HS-5 (cell line): ENCODE results near the gene HBA1.
"Not testable (repeated sequence)": the region's sequence is repeated elsewhere in the genome, so short reads cannot be mapped to it uniquely, and the experiment has no call there.

ENCODE experiments used
- DNase-seq: peaks from one replicate; pipeline ENCODE4 v3.0.0-alpha.2; 2012; ENCODE audit warnings: low read depth

The HBA1 gene

DNA sequence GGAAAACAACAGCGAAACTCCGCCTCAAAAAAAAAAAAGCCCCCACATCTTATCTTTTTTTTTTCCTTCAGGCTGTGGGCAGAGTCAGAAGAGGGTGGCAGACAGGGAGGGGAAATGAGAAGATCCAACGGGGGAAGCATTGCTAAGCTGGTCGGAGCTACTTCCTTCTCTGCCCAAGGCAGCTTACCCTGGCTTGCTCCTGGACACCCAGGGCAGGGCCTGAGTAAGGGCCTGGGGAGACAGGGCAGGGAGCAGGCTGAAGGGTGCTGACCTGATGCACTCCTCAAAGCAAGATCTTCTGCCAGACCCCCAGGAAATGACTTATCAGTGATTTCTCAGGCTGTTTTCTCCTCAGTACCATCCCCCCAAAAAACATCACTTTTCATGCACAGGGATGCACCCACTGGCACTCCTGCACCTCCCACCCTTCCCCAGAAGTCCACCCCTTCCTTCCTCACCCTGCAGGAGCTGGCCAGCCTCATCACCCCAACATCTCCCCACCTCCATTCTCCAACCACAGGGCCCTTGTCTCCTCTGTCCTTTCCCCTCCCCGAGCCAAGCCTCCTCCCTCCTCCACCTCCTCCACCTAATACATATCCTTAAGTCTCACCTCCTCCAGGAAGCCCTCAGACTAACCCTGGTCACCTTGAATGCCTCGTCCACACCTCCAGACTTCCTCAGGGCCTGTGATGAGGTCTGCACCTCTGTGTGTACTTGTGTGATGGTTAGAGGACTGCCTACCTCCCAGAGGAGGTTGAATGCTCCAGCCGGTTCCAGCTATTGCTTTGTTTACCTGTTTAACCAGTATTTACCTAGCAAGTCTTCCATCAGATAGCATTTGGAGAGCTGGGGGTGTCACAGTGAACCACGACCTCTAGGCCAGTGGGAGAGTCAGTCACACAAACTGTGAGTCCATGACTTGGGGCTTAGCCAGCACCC, 1.2 kb upstream of the HBA1 start:
- DNase-seq: no peak

GRCh38 chr16:176006-176405, 474 bp upstream of the HBA1 start:
- not testable (repeated sequence) for DNase-seq

DNA sequence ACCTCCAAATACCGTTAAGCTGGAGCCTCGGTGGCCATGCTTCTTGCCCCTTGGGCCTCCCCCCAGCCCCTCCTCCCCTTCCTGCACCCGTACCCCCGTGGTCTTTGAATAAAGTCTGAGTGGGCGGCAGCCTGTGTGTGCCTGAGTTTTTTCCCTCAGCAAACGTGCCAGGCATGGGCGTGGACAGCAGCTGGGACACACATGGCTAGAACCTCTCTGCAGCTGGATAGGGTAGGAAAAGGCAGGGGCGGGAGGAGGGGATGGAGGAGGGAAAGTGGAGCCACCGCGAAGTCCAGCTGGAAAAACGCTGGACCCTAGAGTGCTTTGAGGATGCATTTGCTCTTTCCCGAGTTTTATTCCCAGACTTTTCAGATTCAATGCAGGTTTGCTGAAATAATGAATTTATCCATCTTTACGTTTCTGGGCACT, 928 bp downstream of the HBA1 start:
- DNase-seq: no peak

DNA sequence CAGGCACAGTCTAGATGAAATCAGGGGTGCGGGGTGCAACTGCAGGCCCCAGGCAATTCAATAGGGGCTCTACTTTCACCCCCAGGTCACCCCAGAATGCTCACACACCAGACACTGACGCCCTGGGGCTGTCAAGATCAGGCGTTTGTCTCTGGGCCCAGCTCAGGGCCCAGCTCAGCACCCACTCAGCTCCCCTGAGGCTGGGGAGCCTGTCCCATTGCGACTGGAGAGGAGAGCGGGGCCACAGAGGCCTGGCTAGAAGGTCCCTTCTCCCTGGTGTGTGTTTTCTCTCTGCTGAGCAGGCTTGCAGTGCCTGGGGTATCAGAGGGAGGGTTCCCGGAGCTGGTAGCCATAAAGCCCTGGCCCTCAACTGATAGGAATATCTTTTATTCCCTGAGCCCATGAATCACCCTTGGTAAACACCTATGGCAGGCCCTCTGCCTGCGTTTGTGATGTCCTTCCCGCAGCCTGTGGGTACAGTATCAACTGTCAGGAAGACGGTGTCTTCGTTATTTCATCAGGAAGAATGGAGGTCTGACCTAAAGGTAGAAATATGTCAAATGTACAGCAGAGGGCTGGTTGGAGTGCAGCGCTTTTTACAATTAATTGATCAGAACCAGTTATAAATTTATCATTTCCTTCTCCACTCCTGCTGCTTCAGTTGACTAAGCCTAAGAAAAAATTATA, 1.6 kb downstream of the HBA1 start:
- no peak for DNase-seq

DNA sequence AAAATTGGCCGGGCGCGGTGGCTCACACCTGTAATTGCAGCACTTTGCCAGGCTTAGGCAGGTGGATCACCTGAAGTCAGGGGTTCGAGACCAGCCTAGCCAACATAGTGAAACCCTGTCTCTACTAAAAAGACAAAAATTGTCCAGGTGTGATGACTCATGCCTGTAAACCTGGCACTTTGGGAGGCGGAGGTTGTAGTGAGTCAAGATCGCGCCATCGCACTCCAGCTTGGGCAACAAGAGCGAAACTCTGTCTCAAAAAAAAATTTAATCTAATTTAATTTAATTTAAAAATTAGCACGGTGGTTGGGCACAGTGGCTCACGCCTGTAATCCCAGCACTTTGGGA, 2.2 kb downstream of the HBA1 start:
- no peak for DNase-seq

DNA sequence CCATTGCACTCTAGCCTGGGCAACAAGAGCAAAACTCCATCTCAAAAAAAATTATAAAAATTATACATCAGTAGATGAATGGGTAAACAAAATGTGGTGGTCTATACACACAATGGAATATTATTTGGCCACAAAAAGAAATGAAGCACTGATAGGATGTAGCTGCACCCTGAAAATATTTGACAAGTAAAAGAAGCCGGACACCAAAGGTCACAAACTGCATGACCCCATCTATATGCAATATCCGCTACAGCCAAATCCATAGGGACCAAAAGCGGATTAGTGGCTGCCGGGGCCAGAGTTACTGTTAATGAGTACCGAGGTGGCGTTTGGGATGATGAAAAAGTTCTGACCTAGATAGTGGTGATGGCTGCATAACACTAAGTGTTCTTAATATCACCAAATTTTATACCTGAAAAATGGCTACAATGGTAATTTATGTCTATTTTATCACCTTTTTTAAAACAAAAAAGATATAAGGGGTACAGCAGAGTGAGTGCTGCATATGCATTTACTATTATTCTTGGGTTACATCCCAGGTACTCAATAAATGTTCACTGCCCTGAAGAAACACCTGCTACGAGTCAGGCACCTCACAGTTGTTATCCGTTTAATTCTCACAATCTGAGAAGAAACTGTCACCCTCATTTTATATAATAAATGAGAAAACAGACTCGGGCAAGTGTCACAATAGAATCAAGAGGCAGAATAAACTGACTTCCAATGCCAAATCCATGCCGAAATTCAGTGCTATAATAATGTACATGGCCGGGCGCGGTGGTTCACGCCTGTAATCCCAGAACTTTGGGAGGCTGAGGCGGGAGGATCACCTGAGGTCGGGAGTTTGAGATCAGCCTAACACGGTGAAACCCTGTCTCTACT, 3.0 kb downstream of the HBA1 start:
- DNase-seq: no peak

DNA sequence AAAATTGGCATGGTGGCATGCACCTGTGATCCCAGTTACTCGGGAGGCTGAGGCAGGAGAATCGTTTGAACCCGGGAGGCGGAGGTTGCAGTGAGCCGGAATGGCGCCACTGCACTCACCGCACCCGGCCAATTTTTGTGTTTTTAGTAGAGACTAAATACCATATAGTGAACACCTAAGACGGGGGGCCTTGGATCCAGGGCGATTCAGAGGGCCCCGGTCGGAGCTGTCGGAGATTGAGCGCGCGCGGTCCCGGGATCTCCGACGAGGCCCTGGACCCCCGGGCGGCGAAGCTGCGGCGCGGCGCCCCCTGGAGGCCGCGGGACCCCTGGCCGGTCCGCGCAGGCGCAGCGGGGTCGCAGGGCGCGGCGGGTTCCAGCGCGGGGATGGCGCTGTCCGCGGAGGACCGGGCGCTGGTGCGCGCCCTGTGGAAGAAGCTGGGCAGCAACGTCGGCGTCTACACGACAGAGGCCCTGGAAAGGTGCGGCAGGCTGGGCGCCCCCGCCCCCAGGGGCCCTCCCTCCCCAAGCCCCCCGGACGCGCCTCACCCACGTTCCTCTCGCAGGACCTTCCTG, 3.7 kb downstream of the HBA1 start, which contains the start of gene HBQ1:
TSS of gene HBQ1 (plus strand) at position 359 of the 575 bp plus-strand sequence. CDS start at position 387, 28 bp downstream.
- DNase-seq: no peak

DNA sequence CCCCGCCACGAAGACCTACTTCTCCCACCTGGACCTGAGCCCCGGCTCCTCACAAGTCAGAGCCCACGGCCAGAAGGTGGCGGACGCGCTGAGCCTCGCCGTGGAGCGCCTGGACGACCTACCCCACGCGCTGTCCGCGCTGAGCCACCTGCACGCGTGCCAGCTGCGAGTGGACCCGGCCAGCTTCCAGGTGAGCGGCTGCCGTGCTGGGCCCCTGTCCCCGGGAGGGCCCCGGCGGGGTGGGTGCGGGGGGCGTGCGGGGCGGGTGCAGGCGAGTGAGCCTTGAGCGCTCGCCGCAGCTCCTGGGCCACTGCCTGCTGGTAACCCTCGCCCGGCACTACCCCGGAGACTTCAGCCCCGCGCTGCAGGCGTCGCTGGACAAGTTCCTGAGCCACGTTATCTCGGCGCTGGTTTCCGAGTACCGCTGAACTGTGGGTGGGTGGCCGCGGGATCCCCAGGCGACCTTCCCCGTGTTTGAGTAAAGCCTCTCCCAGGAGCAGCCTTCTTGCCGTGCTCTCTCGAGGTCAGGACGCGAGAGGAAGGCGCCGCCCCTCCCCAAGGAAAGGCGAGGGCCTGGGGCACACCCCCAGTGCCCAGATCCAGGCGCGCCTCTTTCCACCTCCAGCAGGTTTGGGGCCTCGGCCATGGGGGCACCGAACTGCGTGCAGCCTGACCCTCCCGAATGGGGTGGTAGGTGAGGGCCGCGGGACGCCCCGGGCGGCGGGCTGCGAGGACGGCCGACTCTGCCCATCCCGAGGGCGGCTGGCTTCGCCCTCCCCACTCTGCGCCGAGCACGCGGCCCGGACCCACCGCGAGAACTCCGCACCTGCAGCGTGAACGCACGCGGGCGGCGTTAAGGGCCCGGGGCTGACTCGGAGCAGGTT, 4.4 kb downstream of the HBA1 start:
- no peak for DNase-seq

DNA sequence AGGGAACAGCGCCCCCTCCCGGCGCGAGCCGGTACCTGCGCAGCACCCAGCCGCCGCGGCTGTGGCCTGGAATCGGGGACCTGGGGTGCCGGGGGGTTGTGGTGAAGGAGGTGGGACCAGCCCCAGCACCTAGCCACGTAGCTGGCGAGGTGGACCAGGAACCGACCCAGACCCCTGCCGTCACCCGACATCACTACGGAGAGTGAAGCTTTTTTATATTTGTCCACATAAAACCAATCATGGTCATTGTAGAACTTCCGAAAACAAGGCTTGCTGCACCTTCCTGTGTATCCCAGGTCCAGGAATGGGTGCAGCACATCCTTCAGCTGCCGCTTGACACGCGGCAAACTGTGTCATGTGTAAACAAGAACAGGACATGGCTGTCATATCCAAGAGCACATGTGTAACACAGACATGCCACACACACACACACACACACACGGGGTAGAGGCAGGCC, 5.1 kb downstream of the HBA1 start:
- DNase-seq: no peak

GRCh38 chr16:183005-183404, 6.5 kb downstream of the HBA1 start:
- DNase-seq: no peak

DNA sequence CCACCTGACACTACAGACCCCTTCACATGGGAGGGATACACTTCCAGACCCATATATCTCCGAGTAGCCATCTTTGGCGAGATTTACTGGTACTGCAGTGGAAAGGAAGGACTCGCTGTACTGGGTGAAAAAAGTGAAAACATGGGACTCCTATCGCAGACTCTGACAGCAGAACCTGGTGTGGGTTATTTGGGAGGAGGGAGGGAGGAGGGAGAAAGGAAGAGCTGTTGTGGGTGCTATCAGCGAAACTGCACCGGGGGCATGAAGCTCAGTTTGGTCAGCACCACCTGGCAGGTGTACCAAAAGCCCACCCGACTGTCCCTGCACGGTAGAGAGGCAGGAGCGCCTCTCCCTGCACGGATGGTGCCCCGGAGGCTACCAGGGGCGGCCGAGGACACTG, 8.7 kb downstream of the HBA1 start:
- no peak for DNase-seq

- DNase-seq: no peak
Measured at GRCh38 chr16:185691-186090, 9.2 kb downstream of the HBA1 start.

DNA sequence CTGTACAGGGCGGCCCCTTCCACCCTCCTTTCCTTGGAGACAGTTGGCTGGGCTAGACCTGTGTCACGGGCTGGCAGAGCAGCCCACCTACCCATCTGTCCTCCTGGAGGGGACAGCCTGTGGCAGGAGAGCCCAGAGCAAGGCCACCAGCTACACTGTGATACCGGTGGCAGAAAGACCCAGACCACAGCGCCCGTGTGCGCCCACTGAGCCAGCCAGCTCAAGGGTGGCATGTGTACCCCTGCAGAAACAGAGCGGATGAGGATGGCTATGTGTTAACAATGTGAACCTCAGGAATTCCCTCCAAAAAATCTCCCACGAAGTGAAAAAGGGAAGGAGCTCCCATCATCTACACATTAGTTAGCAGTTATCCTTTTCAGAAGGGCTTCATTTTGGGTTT, 10.8 kb downstream of the HBA1 start:
- DNase-seq: no peak

GRCh38 chr16:188674-189073, 12.2 kb downstream of the HBA1 start:
- no peak for DNase-seq

- no peak for DNase-seq
Measured at GRCh38 chr16:189604-190186, 13.2 kb downstream of the HBA1 start.

DNA sequence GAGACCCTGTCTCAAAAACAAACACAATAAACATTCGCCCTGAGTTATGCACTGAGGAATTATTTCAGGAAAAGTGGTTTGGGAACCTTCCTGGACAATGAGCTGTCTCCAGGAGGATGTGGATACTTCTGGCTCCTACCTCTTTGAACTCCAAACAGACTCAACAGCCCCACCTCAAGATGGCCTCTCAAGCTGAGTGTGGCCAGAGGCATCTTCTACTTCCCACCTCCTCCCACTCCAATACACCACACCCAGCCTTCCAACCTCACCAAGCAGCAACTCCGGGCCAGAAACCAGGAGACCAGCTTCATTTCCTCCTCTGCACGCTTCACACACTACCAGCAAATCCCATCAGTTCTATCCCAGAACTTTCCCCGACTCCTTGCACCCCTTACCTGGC, 15.4 kb downstream of the HBA1 start:
- no peak for DNase-seq

GRCh38 chr16:192686-193085, 16.2 kb downstream of the HBA1 start:
- no peak for DNase-seq

- no peak for DNase-seq
Measured at GRCh38 chr16:193441-193840, 17.0 kb downstream of the HBA1 start.

DNA sequence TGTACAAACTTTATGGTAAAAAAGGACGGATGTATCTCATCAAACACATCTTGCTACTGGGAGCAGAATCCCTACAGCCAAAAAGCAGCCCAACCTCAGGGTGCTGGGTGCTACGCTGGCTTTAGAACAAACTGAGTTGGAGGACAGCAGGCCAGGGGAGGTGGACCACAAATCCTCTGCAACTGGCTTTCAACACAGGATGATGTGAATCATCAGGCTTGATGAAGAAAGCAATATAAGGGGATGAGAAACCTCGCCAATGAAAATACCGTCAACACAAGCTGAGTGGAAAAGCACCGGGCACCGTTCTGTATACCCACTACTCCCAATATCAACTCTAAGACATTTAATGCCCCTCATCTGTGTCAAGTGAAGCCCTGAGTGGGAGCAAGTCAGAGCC, 18.0 kb downstream of the HBA1 start:
- DNase-seq: no peak

GRCh38 chr16:200388-200787, 23.9 kb downstream of the HBA1 start:
- DNase-seq: peak; percentile 63

- DNase-seq: no peak
Measured at GRCh38 chr16:203246-203645, 26.8 kb downstream of the HBA1 start.
